ENCODE data around the gene C3.

- no peak for TF ChIP-seq CTCF (IDR thresholded peaks at IDR 0.05)
- no peak for TF ChIP-seq POLR2A (IDR thresholded peaks at IDR 0.05)
Observed at GRCh38 chr19:6709549-6709948, 10.9 kb downstream of the C3 start.
